Hepatocyte (in vitro differentiated cells): ENCODE measurements around the gene CD72. TPM values are rescaled to one million over a fixed set of nuclear protein-coding genes. Genes with fewer than 3 reads are reported as not detected.

ENCODE experiments used
- DNase-seq: peaks from one replicate; pipeline ENCODE4 v3.0.0-alpha.2; 2016; ENCODE audit warnings: low spot score
- H2AFZ ChIP-seq: fragments of 200-600 bp; sonication (generic); 2 replicates; pipeline ENCODE4 v1.6.0; 2016; ENCODE audit warnings: antibody characterized with exemption, mild to moderate bottlenecking
- H3K27ac ChIP-seq: fragments of 200-600 bp; sonication (generic); 2 replicates; pipeline ENCODE4 v1.5.1; 2016; ENCODE audit warnings: mild to moderate bottlenecking
- H3K27me3 ChIP-seq: fragments of 200-600 bp; sonication (generic); 2 replicates; pipeline ENCODE4 v1.6.1; 2016
- H3K36me3 ChIP-seq: fragments of 200-600 bp; sonication (generic); replicated peaks from 2 replicates; pipeline ENCODE4 v1.5.1; 2016; ENCODE audit warnings: low read depth; ENCODE audit not compliant: insufficient read depth
- H3K4me1 ChIP-seq: fragments of 200-600 bp; sonication (generic); 2 replicates; pipeline ENCODE4 v1.5.1; 2016; ENCODE audit warnings: mild to moderate bottlenecking, moderate library complexity; ENCODE audit not compliant: insufficient read depth
- H3K4me2 ChIP-seq: fragments of 200-600 bp; sonication (generic); 2 replicates; pipeline ENCODE4 v1.6.0; 2016
- H3K4me3 ChIP-seq: fragments of 200-600 bp; sonication (generic); 2 replicates; pipeline ENCODE4 v1.5.1; 2016; ENCODE audit warnings: mild to moderate bottlenecking
- H3K79me2 ChIP-seq: fragments of 200-600 bp; sonication (generic); 2 replicates; pipeline ENCODE4 v1.6.0; 2017; ENCODE audit warnings: mild to moderate bottlenecking
- H3K9me2 ChIP-seq: fragments of 200-600 bp; sonication (generic); replicated peaks from 2 replicates; pipeline ENCODE4 v1.6.0; 2017; ENCODE audit warnings: mild to moderate bottlenecking; ENCODE audit not compliant: insufficient read depth
- H3K9me3 ChIP-seq: fragments of 200-600 bp; sonication (generic); 2 replicates; pipeline ENCODE4 v1.5.1; 2016; ENCODE audit warnings: low read depth, mild to moderate bottlenecking
- H4K20me1 ChIP-seq: fragments of 200-600 bp; sonication (generic); 2 replicates; pipeline ENCODE4 v1.6.0; 2016; ENCODE audit warnings: mild to moderate bottlenecking; ENCODE audit not compliant: insufficient read depth, poor library complexity, severe bottlenecking
- EZH2 ChIP-seq: fragments of 200-600 bp; sonication (generic); IDR thresholded peaks from 2 replicates; pipeline ENCODE4 v1.6.1; 2016; ENCODE audit warnings: antibody characterized with exemption, mild to moderate bottlenecking, borderline replicate concordance
- EZH2phosphoT487 ChIP-seq: fragments of 200-600 bp; sonication (generic); IDR thresholded peaks from one replicate; pipeline ENCODE4 v1.6.1; 2018; ENCODE audit warnings: antibody characterized with exemption, mild to moderate bottlenecking, low read depth, moderate library complexity; ENCODE audit not compliant: unreplicated experiment, severe bottlenecking
- WGBS: methylation state at CpG from one replicate; pipeline ENCODE4 v1.1.6; 2016; ENCODE audit warnings: low lambda C conversion rate; ENCODE audit errors: missing lambda C conversion rate; 5-methylcytosine and 5-hydroxymethylcytosine counted together
- polyA plus RNA-seq: library from polyadenylated mRNA; unstranded; fragments of >200 nt; fragmentation: Nextera tagmentation; extraction: Ambion mirVana; gene quantifications from 2 replicates; pipeline ENCODE4 v1.2.1, GENCODE V29; 2016
- total RNA-seq: library from RNA; depleted of rRNA; stranded (reverse); fragments of >200 nt; gene quantifications from 2 replicates; pipeline ENCODE4 v1.2.3, GENCODE V29; 2014
- TF ChIP-seq, protein P1 (sequence below): fragments of 200-600 bp; sonication (generic); IDR thresholded peaks from 2 replicates; pipeline ENCODE4 v1.5.1; 2016; ENCODE audit warnings: antibody characterized with exemption, mild to moderate bottlenecking; ENCODE audit not compliant: poor library complexity

The CD72 gene
- total and polyA plus RNA-seq, 2 experiments from 2014 or later = 1.1 to 1.9 TPM

DNA sequence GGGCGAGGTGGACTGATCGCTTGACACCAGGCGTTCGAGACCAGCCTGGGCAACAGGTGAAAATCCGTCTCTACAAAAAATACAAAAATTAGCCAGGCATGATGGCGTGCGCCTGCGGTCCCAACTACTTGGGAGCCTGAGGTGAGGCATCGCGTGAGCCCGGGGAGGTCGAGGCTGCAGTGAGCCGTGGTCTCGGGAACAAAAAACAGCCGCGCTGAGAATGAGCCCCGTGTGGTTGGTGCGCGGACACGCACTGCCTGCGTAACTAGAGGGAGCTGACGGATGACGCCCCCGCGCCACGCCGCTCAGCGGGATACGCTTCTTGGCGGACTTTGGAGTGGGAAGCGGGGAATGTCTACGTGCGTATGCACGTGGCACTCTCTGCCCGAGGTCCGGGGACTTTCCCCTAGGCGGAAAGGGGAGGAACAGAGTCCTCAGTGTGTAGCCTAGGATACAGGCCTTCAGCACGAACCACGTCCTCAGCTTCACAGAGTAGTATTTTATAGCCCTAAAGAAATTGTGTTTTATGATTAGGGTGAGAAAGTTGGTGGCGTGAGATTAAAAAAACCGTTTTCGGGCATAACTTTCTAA lies 39.4 kb upstream of the CD72 start, which contains the start of gene RMRP:
RMRP (minus strand) TSS at position 474 of the 591 bp plus-strand sequence.
- peak within 1 kb of the TSS; percentile 70 for H3K4me2 ChIP-seq
- WGBS = 1% methylated on average over 42 of the region's 42 CpGs
- TF ChIP-seq EZH2phosphoT487 (no peak), EZH2 (no peak)
- TF ChIP-seq, protein P1, sequence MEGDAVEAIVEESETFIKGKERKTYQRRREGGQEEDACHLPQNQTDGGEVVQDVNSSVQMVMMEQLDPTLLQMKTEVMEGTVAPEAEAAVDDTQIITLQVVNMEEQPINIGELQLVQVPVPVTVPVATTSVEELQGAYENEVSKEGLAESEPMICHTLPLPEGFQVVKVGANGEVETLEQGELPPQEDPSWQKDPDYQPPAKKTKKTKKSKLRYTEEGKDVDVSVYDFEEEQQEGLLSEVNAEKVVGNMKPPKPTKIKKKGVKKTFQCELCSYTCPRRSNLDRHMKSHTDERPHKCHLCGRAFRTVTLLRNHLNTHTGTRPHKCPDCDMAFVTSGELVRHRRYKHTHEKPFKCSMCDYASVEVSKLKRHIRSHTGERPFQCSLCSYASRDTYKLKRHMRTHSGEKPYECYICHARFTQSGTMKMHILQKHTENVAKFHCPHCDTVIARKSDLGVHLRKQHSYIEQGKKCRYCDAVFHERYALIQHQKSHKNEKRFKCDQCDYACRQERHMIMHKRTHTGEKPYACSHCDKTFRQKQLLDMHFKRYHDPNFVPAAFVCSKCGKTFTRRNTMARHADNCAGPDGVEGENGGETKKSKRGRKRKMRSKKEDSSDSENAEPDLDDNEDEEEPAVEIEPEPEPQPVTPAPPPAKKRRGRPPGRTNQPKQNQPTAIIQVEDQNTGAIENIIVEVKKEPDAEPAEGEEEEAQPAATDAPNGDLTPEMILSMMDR = no peak
- DNase-seq = peak; percentile 98
- peak within 1 kb of the TSS; percentile 50 for H3K4me3 ChIP-seq
- no peaks in the 10 kb centered on the region for H3K9me2 ChIP-seq
- H3K4me1 ChIP-seq = peaks cover 6% of the 10 kb centered on the region
- H4K20me1 ChIP-seq = no peaks in the 10 kb centered on the region
- peak within 1 kb of the TSS; percentile 38 for H2AFZ ChIP-seq
- H3K79me2 ChIP-seq = peaks cover 11% of the 10 kb centered on the region
- H3K27ac ChIP-seq = peak within 1 kb of the TSS; percentile 98
- H3K27me3 ChIP-seq = no peaks in the 10 kb centered on the region
- no peaks in the 10 kb centered on the region for H3K9me3 ChIP-seq
- H3K36me3 ChIP-seq = no peaks in the 10 kb centered on the region

DNA sequence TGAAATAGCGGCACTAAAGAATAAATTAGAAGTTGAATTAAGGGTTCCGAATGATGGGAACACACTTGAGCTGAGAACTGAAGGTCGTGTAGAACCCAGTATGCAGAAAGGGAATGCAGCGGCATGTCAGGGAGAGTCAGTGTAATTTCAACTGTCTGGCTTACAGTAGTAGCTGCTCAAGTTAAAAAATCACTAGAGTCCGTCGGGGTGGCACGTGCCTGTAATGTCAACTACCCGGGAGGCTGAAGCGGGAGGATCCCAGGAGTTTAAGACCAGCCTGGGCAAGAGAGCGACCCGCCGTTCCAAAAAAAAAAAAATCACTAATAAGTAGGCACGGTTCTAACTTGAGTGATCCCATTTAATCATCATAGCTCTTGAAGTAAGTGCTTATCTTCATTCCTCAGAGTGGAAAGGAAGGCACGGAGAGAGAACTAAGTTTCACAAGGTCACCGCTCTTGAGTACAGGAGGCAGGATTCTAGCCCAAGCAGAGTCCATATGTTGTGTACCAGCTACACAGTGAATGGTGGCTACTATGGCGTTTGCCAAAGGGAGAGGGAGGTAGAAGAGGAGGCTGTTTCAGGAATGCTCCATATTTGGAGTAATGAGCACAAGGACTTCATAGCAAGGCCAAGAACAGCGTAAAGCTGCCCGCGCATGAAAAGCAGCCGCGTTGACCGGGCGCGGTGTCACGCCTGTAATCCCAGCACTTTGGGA lies 38.8 kb upstream of the CD72 start:
- H2AFZ ChIP-seq = peak overlapping the region; percentile 11
- no peaks in the 10 kb centered on the region for H3K9me3 ChIP-seq
- WGBS = 34% methylated on average over 25 of the region's 25 CpGs
- peaks cover 10% of the 10 kb centered on the region for H3K4me1 ChIP-seq
- no peaks in the 10 kb centered on the region for H4K20me1 ChIP-seq
- H3K27ac ChIP-seq = peak overlapping the region; percentile 98
- no peaks in the 10 kb centered on the region for H3K9me2 ChIP-seq
- H3K4me3 ChIP-seq = no peak overlapping the region
- DNase-seq = peak; percentile 59
- H3K4me2 ChIP-seq = peak overlapping the region; percentile 70
- peaks cover 11% of the 10 kb centered on the region for H3K79me2 ChIP-seq
- H3K36me3 ChIP-seq = no peaks in the 10 kb centered on the region
- no peaks in the 10 kb centered on the region for H3K27me3 ChIP-seq
- TF ChIP-seq EZH2 = no peak
- TF ChIP-seq, protein P1 = no peak
- no peak for TF ChIP-seq EZH2phosphoT487

DNA sequence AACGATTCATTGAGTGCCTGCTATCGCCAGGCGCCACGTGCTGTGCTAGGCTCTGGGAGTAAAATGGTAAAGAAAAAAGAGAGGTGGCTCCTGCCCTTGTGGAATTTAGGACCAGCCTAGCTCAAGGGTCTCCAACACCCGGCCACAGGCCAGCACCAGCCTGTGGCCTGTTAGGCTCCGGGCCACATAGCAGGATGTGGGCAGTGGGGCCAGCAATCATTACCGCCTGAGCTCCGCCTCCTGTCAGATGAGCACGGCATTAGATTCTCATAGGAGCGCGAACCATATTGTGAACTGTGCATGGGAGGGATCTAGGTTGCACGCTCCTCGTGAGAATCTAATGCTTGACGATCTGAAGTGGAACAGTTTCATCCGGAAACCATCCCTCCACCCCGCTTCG lies 38.1 kb upstream of the CD72 start:
- Histone ChIP-seq H3K4me1 (peaks cover 11% of the 10 kb centered on the region), H3K4me2 (no peak overlapping the region), H3K27ac (peak overlapping the region; percentile 98)

More for the DNA sequence above, 38.1 kb upstream of the CD72 start:
- H2AFZ ChIP-seq = no peak overlapping the region
- H3K27me3 ChIP-seq = no peaks in the 10 kb centered on the region
- H3K79me2 ChIP-seq = peaks cover 11% of the 10 kb centered on the region
- DNase-seq = no peak
- no peaks in the 10 kb centered on the region for H3K36me3 ChIP-seq
- no peak for TF ChIP-seq EZH2phosphoT487
- TF ChIP-seq EZH2 = no peak
- TF ChIP-seq, protein P1 = no peak
- no peaks in the 10 kb centered on the region for H3K9me3 ChIP-seq
- H3K9me2 ChIP-seq = no peaks in the 10 kb centered on the region
- H3K4me3 ChIP-seq = no peak overlapping the region
- H4K20me1 ChIP-seq = no peaks in the 10 kb centered on the region
- WGBS = 88% methylated on average over 17 of the region's 17 CpGs
